ENCODE data around the gene RPL18.
"Not testable (repeated sequence)": the region's sequence is repeated elsewhere in the genome, so short reads cannot be mapped to it uniquely, and the experiment has no call there.

Gene RPL18

GRCh38 chr19:48618916-48619691 lies at the start of gene RPL18, which contains the start of gene SPHK2:
Gene RPL18 (minus strand): TSS chr19:48619178. CDS start chr19:48619143, 35 bp downstream.
Gene SPHK2 (plus strand): TSS chr19:48619506. CDS start chr19:48620515, 1,009 bp downstream.
- H3K9me3 ChIP-seq (ENCODE audit: control insufficient read depth, insufficient read depth, low read length) = no peaks in the 10 kb centered on the region
- H3K27me3 ChIP-seq (ENCODE audit: control insufficient read depth, insufficient read depth, low read length) = no peaks in the 10 kb centered on the region
- H3K4me3 ChIP-seq (ENCODE audit: low read depth, low read length) = peak within 1 kb of the TSS; percentile 98
- peaks cover 31% of the 10 kb centered on the region for H3K36me3 ChIP-seq (ENCODE audit: control insufficient read depth, insufficient read depth, low read length)
- H3K4me1 ChIP-seq (ENCODE audit: control insufficient read depth, insufficient read depth, low read length) = peaks cover 19% of the 10 kb centered on the region
- peak within 1 kb of the TSS; percentile 100 for H3K9ac ChIP-seq (ENCODE audit: low read depth, low read length)

GRCh38 chr19:48668761-48669160 lies 49.8 kb upstream of the RPL18 start:
- Histone ChIP-seq H3K9me3 (ENCODE audit: control insufficient read depth, insufficient read depth, low read length) (no peaks in the 10 kb centered on the region), H3K4me3 (ENCODE audit: low read depth, low read length) (no peak overlapping the region), H3K9ac (ENCODE audit: low read depth, low read length) (no peak overlapping the region), H3K27me3 (ENCODE audit: control insufficient read depth, insufficient read depth, low read length) (no peaks in the 10 kb centered on the region), H3K36me3 (ENCODE audit: control insufficient read depth, insufficient read depth, low read length) (no peaks in the 10 kb centered on the region), H3K4me1 (ENCODE audit: control insufficient read depth, insufficient read depth, low read length) (peaks cover 4% of the 10 kb centered on the region)

DNA sequence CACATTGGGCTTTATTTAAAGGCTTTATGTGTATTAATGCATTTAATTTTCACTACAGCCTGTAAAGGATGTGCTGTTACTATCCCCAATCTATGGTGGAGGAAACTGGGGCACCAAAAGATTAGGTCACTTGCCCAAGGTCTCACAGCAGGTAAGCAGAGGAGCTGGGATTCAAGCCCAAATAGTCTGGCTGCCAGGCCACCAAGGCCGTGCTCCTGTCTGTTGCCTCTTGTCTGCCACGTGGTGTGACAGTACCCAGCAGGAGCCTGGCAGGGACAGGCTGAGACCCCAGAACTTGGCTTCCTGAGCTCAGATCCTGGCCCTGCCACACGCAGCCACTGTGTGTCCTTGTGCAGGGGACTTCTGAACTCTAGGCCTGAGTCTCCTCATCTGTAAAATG lies 49.4 kb upstream of the RPL18 start:
- H3K4me3 ChIP-seq (ENCODE audit: low read depth, low read length) = no peak overlapping the region
- no peaks in the 10 kb centered on the region for H3K36me3 ChIP-seq (ENCODE audit: control insufficient read depth, insufficient read depth, low read length)
- H3K9me3 ChIP-seq (ENCODE audit: control insufficient read depth, insufficient read depth, low read length) = no peaks in the 10 kb centered on the region
- H3K27me3 ChIP-seq (ENCODE audit: control insufficient read depth, insufficient read depth, low read length) = no peaks in the 10 kb centered on the region
- H3K4me1 ChIP-seq (ENCODE audit: control insufficient read depth, insufficient read depth, low read length) = no peaks in the 10 kb centered on the region
- H3K9ac ChIP-seq (ENCODE audit: low read depth, low read length) = no peak overlapping the region

- no peak overlapping the region for H3K9ac ChIP-seq (ENCODE audit: low read depth, low read length)
- no peaks in the 10 kb centered on the region for H3K36me3 ChIP-seq (ENCODE audit: control insufficient read depth, insufficient read depth, low read length)
- H3K9me3 ChIP-seq (ENCODE audit: control insufficient read depth, insufficient read depth, low read length) = no peaks in the 10 kb centered on the region
- no peak overlapping the region for H3K4me3 ChIP-seq (ENCODE audit: low read depth, low read length)
- no peaks in the 10 kb centered on the region for H3K27me3 ChIP-seq (ENCODE audit: control insufficient read depth, insufficient read depth, low read length)
- peaks cover 2% of the 10 kb centered on the region for H3K4me1 ChIP-seq (ENCODE audit: control insufficient read depth, insufficient read depth, low read length)
Measured at GRCh38 chr19:48665786-48666185, 46.8 kb upstream of the RPL18 start.

GRCh38 chr19:48664476-48664875 lies 45.5 kb upstream of the RPL18 start:
- Histone ChIP-seq H3K4me3 (ENCODE audit: low read depth, low read length) (no peak overlapping the region), H3K4me1 (ENCODE audit: control insufficient read depth, insufficient read depth, low read length) (peaks cover 2% of the 10 kb centered on the region), H3K9ac (ENCODE audit: low read depth, low read length) (no peak overlapping the region), H3K9me3 (ENCODE audit: control insufficient read depth, insufficient read depth, low read length) (no peaks in the 10 kb centered on the region), H3K36me3 (ENCODE audit: control insufficient read depth, insufficient read depth, low read length) (no peaks in the 10 kb centered on the region), H3K27me3 (ENCODE audit: control insufficient read depth, insufficient read depth, low read length) (no peaks in the 10 kb centered on the region)

- no peaks in the 10 kb centered on the region for H3K27me3 ChIP-seq (ENCODE audit: control insufficient read depth, insufficient read depth, low read length)
- no peaks in the 10 kb centered on the region for H3K9me3 ChIP-seq (ENCODE audit: control insufficient read depth, insufficient read depth, low read length)
- peaks cover 2% of the 10 kb centered on the region for H3K4me1 ChIP-seq (ENCODE audit: control insufficient read depth, insufficient read depth, low read length)
- no peak overlapping the region for H3K9ac ChIP-seq (ENCODE audit: low read depth, low read length)
- H3K4me3 ChIP-seq (ENCODE audit: low read depth, low read length) = no peak overlapping the region
- no peaks in the 10 kb centered on the region for H3K36me3 ChIP-seq (ENCODE audit: control insufficient read depth, insufficient read depth, low read length)
Measured at GRCh38 chr19:48663667-48664066, 44.7 kb upstream of the RPL18 start.

- H3K9ac ChIP-seq (ENCODE audit: low read depth, low read length) = no peak overlapping the region
- no peaks in the 10 kb centered on the region for H3K36me3 ChIP-seq (ENCODE audit: control insufficient read depth, insufficient read depth, low read length)
- H3K4me3 ChIP-seq (ENCODE audit: low read depth, low read length) = no peak overlapping the region
- no peaks in the 10 kb centered on the region for H3K9me3 ChIP-seq (ENCODE audit: control insufficient read depth, insufficient read depth, low read length)
- no peaks in the 10 kb centered on the region for H3K27me3 ChIP-seq (ENCODE audit: control insufficient read depth, insufficient read depth, low read length)
- H3K4me1 ChIP-seq (ENCODE audit: control insufficient read depth, insufficient read depth, low read length) = peaks cover 2% of the 10 kb centered on the region
Measured at GRCh38 chr19:48661711-48662090, 42.7 kb upstream of the RPL18 start.

DNA sequence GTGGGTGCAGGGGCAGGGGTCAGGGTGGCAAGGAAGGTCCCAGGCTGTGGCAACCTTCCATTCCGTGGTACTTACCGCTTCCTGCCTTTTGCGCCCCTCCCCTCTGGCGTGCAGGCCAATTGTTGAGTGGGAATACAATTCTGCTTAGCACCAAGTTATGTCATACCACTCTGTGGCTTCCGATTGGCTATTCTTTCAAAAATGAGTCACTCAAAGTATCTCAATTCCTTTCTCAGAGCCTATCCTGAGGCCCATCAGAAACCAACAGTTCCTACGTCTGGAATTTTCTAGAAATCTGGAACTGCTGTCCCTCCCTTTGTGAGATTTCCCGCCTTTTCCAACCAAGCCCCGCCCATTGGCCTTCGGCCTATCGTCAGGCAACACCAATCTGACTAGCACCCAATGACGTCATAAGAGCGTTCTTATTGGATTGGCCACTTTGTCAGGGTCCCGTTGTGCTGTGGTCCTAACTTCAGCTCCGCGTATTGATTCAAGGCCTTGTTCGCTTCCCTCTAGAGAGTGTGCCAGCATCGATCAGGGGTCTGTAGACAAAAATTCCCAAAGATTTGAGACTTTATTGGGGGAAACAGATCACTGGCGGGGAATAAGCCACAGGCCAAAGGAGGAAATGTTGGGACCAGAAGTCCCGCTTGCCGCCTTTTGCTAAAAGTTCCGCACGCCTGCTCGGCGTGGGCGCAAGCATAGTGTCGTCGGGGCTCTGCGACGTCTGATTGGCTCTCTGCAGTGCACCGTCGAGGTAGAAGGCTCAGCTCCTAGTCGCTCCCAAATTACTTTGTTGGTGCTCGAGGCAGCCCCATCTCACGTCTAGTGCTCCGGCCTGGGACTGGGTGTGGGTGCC lies 42.1 kb upstream of the RPL18 start:
- H3K4me3 ChIP-seq (ENCODE audit: low read depth, low read length) = no peak overlapping the region
- no peaks in the 10 kb centered on the region for H3K27me3 ChIP-seq (ENCODE audit: control insufficient read depth, insufficient read depth, low read length)
- no peaks in the 10 kb centered on the region for H3K36me3 ChIP-seq (ENCODE audit: control insufficient read depth, insufficient read depth, low read length)
- no peak overlapping the region for H3K9ac ChIP-seq (ENCODE audit: low read depth, low read length)
- no peaks in the 10 kb centered on the region for H3K9me3 ChIP-seq (ENCODE audit: control insufficient read depth, insufficient read depth, low read length)
- H3K4me1 ChIP-seq (ENCODE audit: control insufficient read depth, insufficient read depth, low read length) = peaks cover 2% of the 10 kb centered on the region

GRCh38 chr19:48659768-48660167 lies 40.8 kb upstream of the RPL18 start:
- no peaks in the 10 kb centered on the region for H3K9me3 ChIP-seq (ENCODE audit: control insufficient read depth, insufficient read depth, low read length)
- H3K4me3 ChIP-seq (ENCODE audit: low read depth, low read length) = no peak overlapping the region
- no peaks in the 10 kb centered on the region for H3K27me3 ChIP-seq (ENCODE audit: control insufficient read depth, insufficient read depth, low read length)
- no peaks in the 10 kb centered on the region for H3K36me3 ChIP-seq (ENCODE audit: control insufficient read depth, insufficient read depth, low read length)
- no peak overlapping the region for H3K9ac ChIP-seq (ENCODE audit: low read depth, low read length)
- H3K4me1 ChIP-seq (ENCODE audit: control insufficient read depth, insufficient read depth, low read length) = peaks cover 2% of the 10 kb centered on the region

DNA sequence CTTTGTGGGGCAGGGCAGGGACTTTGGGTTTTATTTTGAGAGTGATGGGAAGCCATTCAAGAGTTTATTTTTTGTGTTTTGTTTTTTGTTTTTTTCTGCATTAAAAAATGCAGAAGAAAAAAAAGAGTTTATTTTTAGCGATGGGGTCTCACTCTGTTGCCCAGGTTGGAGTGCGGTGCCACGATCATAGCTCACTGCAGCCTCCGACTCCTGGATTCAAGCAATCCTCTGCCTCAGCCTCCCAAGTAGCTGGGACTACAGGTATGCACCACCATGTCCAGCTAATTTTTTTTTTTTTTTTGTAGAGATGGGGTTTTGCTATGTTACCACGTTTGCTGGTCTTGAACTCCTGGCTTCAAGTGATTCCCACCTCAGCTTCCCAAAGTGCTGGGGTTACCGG lies 39.5 kb upstream of the RPL18 start:
- no peaks in the 10 kb centered on the region for H3K9me3 ChIP-seq (ENCODE audit: control insufficient read depth, insufficient read depth, low read length)
- no peak overlapping the region for H3K4me3 ChIP-seq (ENCODE audit: low read depth, low read length)
- H3K9ac ChIP-seq (ENCODE audit: low read depth, low read length) = no peak overlapping the region
- peaks cover 2% of the 10 kb centered on the region for H3K4me1 ChIP-seq (ENCODE audit: control insufficient read depth, insufficient read depth, low read length)
- no peaks in the 10 kb centered on the region for H3K36me3 ChIP-seq (ENCODE audit: control insufficient read depth, insufficient read depth, low read length)
- no peaks in the 10 kb centered on the region for H3K27me3 ChIP-seq (ENCODE audit: control insufficient read depth, insufficient read depth, low read length)

DNA sequence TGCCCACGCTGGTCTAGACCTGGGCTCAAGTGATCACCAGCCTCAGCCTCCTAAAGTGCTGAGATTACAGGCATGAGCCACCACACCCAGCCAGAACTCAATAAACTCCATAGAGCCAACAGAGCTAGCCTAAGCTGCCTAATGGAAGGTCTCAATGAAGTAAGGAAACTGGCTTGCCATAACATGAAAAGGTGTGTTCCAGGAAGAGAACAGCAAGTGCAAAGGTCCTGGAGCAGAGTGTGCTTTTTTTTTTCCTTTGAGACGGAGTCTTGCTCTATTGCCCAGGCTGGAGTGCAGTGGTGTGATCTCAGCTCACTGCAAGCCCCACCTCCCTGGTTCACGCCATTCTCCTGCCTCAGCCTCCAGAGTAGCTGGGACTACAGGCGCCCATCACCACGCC lies 38.9 kb upstream of the RPL18 start:
- not testable (repeated sequence) for H3K27me3 ChIP-seq (ENCODE audit: control insufficient read depth, insufficient read depth, low read length); H3K4me1 ChIP-seq (ENCODE audit: control insufficient read depth, insufficient read depth, low read length); H3K4me3 ChIP-seq (ENCODE audit: low read depth, low read length)

More for the DNA sequence above, 38.9 kb upstream of the RPL18 start:
- not testable (repeated sequence) for H3K36me3 ChIP-seq (ENCODE audit: control insufficient read depth, insufficient read depth, low read length); H3K9ac ChIP-seq (ENCODE audit: low read depth, low read length); H3K9me3 ChIP-seq (ENCODE audit: control insufficient read depth, insufficient read depth, low read length)

Data from iPS-15b (cell line).